Effector CD8-positive, alpha-beta T cell (primary cell): ENCODE results near the gene CNTN4.
"Not testable (repeated sequence)": the region's sequence is repeated elsewhere in the genome, so short reads cannot be mapped to it uniquely, and the experiment has no call there.

Source experiments
- DNase-seq: peaks from one replicate; lab custom pipeline; 2025; lab: John Stamatoyannopoulos, UW

Gene CNTN4

DNA sequence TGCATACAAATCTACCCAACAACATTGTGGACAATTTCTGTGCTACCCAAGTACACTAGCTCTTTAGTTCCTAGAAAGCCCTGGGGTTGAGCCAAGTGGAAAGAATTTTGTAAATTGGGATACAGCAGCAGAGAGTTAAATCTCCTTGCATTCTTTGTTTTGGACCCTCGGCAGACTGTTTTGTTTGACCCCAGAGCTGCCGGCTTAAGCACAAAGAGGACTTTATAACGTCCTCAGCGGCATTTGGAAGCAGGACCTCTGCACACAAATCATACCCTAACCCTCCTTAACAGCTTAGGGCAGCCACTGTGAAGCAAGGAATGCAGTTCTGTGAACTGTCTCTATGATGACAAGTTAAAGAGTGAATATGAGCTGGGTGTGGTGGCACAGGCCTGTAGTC is 415.3 kb downstream of the CNTN4 start:
- no peak for DNase-seq

DNA sequence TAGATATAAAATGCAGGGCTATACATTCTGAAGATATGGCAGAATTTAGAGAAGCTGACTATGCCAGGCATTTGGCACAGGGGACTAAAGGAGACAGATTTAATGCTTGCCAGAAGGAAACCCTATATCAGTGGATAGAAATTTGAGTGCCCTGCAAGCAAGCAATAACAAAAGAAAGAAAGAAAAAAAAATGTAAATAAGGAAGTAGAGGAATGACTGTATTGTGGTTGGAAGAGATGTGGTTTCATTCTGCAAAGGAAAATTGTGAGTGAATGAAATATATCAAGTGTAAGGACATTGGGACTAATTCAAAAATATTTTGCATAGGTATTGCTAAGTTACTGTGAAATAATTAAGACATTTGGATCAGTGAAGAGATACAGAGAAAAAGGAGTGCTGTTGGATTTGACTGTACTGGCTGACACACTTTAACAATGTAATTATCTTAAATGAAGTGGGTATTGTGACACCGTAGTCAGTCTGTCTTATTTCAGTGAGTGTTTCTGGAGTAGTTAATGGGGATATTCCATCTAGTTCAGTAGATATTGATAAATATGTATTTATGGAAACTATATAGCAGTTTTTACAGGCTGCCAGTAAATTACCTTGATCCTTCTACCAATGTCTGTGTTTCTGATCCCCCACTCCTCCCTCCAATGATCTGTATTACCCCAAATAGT is 418.2 kb downstream of the CNTN4 start:
- no peak for DNase-seq

DNA sequence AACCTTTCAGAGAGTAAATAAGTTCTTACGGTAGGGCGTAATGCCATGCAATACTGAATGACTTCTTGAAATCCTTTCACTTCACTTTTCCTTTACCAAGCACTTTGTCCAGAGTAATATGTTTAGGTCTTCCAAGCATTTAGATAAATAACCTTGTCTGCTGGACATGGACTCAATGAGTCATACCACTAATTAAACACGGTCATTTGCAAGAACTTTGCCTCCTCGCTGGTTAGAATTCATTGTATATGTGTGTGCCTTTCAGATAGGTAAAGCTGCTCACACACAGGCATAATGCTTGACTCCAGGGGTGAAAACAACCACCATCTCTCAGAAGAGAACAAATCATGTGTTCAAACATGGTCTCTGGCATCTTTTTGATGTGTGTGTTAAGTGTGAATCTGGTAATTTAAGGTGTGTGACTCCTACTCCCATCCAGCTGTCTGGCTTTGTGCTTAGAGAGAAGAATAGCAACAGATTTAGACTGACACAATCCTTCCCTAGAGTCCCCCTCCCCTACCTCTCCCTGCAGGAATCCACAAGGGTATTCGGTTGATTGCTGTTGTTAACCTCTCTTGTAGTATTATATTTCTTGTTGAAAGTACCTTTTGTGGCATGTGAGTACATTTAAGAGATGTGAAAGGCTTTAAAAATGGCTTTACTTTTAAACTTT is 419.0 kb downstream of the CNTN4 start:
- DNase-seq: no peak

DNA sequence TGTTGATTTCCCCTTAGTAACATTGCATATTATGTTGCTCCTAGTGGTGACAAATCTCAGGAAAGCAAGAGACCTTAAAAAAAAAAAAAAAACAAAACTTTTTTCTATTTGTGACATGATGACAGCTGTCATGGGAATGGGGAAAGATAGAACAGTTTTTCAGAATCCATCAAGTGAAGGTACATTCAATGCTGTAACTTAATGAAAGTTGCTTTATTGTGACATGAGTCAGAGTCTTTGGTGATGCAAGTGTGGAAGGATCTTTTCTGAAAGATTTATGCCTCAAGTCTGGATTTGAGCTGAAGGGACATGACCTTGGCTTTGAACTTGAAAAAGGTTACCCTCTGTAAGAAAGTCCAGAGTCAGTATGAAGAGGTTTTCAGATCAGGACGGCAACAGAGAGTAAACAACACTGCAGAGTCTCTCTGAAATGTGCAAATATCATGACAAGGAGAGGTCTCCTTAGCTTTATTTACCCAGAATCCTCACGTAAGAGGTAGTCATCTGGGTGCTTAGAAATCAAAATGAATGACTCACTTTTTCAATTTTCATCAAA is 424.7 kb downstream of the CNTN4 start:
- DNase-seq: no peak

DNA sequence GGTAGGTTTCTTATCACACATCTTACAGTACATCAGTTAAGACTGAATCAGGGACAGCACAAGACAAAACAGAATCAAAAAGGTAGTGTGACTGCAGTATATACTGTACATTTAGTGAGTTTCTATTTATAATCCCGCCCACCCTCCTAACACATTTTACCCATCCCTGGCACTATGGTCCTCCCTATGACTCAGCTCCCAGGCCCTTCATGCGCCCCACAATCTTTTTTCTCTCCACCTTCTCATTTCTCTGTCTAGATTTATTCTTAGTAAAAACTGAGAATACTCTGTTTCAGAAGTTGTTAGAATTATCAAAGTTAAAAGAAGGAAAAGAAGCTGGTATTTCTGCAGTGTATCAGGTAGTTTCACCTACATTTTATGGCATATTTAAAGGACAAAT is 427.3 kb downstream of the CNTN4 start:
- DNase-seq: no peak

DNA sequence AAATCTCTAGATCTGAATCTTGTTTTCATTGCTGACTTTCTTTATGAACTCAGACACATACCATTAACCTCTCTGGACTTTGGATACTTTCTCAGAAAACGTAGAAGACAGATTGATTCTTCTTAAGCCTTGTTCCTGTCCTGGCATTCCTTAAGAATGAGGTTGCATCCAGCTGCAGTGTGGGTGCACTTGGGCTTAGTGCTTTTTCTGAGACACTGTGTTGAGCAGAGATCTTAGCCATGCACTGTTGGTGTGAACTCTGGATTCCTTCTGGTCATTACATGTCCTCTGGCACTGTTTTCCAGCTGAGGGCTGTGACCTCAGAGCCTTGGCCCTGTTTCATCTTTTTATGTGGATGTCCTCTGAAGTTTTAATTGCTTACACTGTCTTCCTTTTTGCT is 428.3 kb downstream of the CNTN4 start:
- no peak for DNase-seq

DNA sequence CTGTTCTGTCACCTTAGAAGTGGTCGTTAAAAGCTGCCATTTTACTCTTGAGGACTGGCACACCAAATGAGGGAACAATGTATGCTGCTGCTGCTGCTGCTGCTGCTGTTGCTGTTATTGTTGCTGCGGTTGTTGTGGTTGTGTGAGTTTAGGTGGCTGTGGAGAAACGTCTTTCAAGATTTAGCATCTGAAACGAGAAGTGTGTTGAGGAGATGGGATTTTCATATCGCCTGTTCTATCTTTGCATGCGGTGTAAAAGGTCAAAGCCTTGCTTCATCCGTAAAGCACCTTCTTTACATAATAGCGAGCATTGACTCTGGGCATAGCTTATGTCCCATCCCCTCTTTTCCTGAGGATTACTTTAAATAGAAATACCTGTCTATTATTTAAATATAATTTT is 428.7 kb downstream of the CNTN4 start:
- not testable (repeated sequence) for DNase-seq

DNA sequence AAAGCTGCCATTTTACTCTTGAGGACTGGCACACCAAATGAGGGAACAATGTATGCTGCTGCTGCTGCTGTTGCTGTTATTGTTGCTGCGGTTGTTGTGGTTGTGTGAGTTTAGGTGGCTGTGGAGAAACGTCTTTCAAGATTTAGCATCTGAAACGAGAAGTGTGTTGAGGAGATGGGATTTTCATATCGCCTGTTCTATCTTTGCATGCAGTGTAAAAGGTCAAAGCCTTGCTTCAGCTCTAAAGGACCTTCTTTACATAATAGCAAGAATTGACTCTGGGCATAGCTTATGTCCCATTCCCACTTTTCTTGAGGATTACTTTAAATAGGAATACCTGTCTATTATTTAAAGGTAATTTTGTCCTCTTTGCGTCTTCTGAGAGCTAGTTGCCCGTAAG is 436.1 kb downstream of the CNTN4 start:
- not testable (repeated sequence) for DNase-seq

DNA sequence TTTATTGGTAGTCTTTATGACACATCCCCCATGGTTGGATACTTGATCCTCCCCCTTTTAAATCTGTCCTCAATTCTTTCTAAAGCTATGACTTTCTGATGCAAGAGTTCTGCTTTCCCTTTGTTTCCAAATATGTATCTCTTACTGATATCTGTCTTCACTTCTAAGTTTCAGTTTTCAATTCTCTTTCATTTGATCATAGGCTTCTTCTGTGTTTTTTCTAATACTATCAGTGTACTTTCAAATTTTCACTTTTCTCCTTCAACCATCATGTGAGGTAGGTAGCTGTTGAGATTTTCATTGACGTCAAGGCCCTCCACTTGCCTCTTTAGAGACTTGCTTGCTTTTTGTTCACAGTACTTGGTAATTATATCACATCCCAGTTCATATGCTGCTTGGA is 436.5 kb downstream of the CNTN4 start:
- DNase-seq: no peak

DNA sequence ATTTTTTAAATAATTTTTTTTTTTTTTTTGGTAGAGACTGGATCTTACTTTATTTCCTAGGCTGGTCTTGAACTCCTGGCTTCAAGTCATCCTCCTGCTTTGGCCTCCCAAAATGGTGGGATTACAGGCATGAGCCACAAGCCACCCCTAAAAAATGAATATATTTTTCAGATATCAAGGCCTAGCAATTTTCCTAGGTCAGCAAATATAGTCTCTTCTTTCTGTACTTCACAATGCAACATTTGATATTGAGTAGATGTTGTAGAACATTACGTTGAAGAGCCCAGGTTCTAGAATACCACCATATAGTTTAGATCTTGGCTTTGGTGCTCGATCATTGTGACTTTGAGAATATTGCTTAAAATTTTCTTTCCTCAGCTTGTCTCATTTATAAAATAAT is 437.9 kb downstream of the CNTN4 start:
- no peak for DNase-seq

DNA sequence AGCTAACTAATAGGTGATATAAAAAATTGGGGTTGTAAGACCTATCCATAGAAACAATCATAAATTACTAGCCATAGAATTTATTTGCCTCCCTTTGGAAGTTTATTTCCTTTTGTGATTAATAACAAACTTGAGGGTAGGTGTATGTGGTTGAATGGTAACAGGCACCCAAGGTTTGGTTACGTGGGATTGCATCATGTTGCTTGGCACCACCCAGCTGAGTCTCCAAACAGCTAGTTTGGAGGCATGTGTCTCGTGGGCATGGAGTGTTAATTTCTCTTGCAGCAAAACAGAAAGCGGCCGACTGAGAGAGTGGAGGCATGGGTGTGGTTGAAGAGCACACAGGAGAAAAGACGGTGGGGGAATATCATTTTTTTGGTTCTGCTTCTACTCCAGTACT is 441.4 kb downstream of the CNTN4 start:
- DNase-seq: no peak

DNA sequence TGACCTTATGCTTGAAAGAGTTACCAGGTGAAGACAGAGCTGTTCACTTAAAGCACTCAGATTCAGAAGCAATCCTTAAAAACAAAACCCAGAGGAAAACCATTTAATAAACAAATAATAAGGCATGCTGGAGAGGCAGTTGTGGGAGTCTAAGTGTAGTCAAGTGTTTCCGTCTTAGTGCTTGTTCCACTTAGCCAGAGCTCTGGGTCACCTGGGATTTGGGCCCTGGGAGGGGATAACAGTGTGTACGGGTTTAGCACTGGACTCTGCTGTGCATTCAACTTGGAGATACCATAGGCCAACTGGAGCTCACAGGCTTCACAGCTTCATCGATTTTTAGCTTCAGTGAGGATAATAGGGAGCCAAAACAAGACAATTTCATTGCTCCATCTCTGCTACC is 444.6 kb downstream of the CNTN4 start:
- no peak for DNase-seq

DNA sequence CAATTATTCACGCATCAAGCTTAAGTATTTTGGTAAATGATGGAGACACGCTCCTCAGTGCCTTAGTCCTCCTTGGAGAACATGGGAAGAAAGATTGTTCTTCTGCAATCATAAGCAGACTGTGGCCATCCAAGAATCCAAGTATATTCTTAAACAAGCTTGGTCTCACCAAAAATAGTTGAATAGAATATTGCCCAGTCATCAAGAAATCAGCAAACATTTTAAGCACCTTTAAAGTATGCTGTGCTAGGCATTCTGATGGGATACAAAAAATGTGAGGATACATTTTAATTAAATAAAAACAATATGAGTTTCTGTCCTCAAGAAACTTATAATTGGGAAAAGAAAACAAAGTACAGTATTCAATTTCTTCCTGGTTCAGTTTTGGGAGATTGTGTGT is 445.5 kb downstream of the CNTN4 start:
- no peak for DNase-seq

DNA sequence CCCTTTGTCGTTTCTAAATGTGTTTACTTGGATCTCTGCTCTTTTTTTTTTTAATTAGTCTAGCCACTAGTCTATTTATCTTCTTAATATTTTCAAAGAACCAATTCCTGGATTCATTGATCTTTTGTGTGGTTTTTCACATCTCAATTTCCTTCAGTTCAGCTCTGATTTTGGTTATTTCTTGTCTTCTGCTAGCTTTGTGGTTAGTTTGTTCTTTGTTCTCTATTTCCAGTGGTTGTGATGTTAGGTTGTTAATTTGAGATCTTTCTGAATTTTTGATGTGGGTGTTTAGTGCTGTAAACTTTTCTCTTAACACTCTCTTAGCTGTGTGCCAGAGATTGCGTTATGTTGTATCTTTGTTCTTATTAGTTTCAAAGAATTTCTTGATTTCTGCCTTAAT is 446.1 kb downstream of the CNTN4 start:
- no peak for DNase-seq

DNA sequence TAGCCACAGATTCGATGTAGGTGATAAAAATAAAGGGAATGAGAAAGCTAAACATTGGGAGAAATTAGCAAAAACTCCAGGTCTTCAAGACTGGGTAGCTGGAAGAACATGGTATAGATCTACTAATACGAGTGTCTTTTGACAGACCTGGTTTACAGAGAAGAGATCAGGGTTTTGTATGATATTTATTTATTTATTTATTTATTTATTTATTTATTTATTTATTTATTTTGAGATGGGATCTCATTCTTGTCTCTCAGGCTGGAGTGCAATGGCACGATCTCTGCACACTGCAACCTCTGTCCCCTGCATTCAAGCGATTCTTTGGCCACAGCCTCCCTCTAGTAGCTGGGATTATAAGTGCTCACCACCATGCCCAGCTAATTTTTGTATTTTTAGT is 448.4 kb downstream of the CNTN4 start:
- no peak for DNase-seq

DNA sequence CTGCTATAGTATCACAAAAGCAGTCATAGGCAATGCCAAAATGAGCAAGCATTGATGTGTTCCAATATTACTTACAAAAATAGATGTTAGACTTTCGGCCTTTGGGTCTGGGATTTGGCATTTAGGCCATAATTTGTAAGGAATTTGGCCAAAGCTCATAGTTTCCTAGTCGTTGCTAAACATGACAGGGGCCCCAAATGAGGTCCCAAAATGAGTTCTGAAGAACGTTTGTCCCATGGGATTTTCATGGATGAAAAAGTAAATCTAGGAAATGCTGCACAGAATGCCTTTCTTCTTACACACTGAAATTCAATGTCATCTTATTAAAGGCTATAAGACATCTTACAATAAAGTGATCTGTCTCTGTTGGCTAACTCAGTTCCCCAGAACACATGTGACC is 456.0 kb downstream of the CNTN4 start:
- no peak for DNase-seq

DNA sequence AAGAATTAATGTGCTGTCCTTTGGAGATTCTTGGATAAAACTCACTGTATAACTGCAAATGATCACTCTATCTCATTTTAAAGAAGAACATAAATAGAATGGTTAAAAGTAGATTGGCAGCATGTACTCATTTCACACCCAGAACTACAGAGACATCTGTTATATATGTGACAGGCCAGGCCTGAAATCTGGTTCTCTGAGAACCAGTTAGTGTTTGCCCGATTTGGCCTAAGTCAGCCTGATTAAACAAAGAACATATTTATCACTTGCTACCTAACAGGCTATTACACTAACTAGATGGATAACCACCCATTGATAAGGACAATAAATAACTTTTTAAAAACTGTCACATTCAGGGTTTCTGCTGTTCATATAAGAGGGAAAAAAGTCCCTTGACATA is 460.1 kb downstream of the CNTN4 start:
- DNase-seq: no peak

DNA sequence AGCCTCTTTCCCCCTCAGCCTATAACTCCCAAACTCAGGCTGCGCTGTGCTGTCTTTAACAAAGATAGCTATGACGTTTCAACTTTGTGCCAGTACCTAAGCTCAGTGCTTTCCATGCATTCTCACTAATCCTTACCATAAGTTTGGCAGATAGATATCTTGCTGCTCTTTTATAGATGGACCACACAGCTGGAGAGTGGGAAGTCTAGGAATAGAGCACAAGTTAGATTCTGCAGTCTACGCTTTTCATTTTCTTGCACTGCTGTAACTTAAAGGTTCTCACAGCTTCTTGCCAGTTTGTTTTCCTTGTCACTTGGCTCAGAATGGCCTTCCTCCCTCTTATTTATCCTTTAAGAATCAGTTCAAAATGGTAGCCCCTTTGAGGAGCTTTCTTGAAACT is 468.8 kb downstream of the CNTN4 start:
- no peak for DNase-seq

DNA sequence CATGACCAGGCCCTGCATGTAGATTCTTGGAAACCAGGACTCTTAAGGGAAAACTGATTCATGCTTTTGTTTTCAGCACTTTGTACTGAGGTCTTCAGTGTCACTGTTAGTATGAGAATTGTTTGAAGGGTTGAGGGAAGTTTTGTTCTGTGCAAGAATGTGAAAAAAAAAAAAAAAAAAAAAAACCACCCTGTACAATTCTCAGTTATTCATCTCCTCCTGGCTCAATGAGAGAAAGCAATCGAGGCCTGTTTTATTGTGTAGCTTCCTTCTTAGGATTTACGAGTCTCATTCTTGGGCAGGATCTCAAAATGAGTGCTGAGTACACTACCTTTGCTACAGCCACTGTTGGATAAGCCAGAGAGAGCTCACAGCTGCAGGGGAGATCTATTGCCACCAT is 469.5 kb downstream of the CNTN4 start:
- DNase-seq: no peak

DNA sequence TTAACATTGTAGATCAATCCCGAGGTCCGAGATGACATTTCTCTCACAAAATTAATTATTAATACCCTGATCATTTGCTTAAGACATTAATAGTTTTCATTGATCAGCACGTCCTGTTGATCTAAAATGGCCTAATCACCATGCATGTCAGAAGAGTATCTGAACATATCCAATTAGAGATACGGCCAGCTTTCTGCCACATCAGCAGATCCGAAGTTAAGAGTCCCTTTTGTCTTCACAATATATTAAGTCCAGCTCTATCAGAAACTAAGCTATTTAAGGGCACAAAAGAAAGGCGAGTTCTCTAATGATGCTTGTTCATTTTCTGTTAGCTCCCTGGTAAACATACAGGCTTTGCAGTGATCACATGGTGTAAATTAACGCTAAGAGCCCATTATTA is 470.3 kb downstream of the CNTN4 start:
- DNase-seq: no peak

DNA sequence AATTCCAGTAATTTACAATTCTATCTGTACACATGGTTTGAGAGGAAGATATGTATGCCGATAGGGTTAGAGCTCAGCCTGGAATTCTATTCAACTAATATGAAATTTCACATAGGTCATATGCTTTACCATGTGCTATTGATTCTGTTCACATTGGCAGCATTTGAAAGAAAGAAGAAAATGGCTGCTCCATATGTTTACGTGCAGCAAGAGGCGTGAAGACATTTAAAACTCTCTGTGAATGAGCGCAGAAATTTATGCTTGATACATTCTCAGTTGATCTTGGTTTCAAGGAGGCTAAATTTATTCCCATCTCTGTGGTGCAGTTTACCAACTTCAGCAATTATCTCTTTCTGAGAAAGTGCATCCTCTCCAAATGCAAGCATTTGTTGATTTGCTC is 478.9 kb downstream of the CNTN4 start:
- no peak for DNase-seq

DNA sequence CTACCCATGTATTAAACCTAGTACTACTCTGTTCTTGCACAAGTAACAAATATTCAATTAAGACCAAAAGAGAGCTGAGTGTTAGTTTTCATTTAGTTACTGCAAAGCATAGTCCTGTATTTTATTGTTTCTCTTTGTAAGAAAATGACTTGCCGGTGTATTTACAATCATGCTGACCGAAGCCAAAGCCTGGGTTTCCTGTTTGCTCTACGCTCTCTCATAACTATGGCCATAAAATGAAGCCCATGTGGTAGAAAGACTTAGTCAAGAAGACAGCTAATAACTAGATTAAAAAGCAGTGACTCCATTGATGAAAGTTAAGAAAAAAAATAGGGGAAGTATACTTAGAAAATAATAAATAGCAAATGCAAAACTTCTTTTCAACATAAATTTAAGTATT is 479.9 kb downstream of the CNTN4 start:
- no peak for DNase-seq

DNA sequence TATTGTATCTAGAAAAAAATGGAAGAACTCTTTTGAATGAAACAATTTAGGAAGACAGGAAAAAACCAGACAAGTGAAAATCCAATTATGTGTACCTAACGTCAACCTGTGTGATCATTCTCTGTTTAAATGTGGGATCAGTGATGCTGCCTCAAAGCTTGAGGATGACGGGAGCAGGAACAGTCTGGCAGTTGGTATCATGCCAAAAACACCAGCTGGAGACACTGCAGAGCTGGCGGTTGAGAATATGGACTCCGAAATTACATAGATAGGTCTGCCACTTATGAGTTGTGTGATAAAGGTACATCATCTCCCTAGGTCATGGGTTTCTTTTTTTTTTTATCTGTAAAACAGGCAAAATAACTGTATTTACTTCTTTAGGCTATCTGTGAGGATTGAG is 480.5 kb downstream of the CNTN4 start:
- DNase-seq: no peak

DNA sequence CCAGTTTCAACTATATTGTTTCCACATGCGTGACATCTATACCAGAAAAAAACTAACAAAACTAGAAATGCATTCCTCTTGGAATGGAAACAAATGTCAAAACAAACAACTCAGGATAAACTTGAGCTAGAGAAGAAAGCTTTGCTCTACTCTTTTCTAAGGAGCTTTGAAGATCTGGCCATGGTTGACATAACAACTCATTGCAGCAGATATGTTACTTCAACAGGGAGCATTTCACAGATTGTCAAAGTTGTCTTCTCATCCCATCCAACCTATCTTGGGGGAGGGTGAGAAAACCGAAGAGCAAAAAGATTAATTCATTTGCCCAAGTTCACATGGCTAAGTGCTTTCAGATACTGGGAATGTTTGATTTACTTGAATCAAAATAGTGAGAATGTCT is 484.4 kb downstream of the CNTN4 start:
- no peak for DNase-seq
